Uterus (tissue), 2 donors: ENCODE data around the gene DIABLO.

Experiments
- CTCF ChIP-seq, 4 experiments: fragments of 200-600 bp in 2 of 4; fragments of 450-650 bp in 2 of 4; sonication (generic) in 2 of 4; IDR thresholded peaks; one replicate each; pipeline ENCODE4 v1.5.1; 2016 to 2019; ENCODE audit warnings: antibody characterized with exemption in 4 of 4, mild to moderate bottlenecking in 2 of 4, moderate library complexity in 1 of 4
- POLR2A ChIP-seq, 2 donors: fragments of 450-650 bp; IDR thresholded peaks; one replicate each; pipeline ENCODE4 v1.6.1; 2016; ENCODE audit warnings: antibody characterized with exemption in 2 of 2, mild to moderate bottlenecking in 1 of 2, moderate library complexity in 1 of 2

- TF ChIP-seq CTCF (IDR thresholded peaks at IDR 0.05): no peak
- TF ChIP-seq POLR2A (IDR thresholded peaks at IDR 0.05): no peak
Measured at GRCh38 chr12:122194804-122195203, 31.0 kb downstream of the DIABLO start.
